CD4-positive, alpha-beta T cell treated with Interleukin-15 for 4 hours (primary cell): ENCODE measurements around the gene BOLL.
"Not testable (repeated sequence)": the region's sequence is repeated elsewhere in the genome, so short reads cannot be mapped to it uniquely, and the experiment has no call there.

Source experiments
- DNase-seq: peaks from one replicate; pipeline ENCODE4 v3.0.0-alpha.2; 2020; ENCODE audit warnings: low spot score

BOLL gene

GRCh38 chr2:197705912-197706838 lies 78.9 kb downstream of the BOLL start:
- DNase-seq: no peak

- DNase-seq: peak; percentile 93
Observed at GRCh38 chr2:197705121-197705911, 79.8 kb downstream of the BOLL start, which contains the start of gene MARS2. TSS of gene MARS2 (plus strand) at chr2:197705369. CDS start at chr2:197705406, 37 bp downstream.

- no peak for DNase-seq
Observed at GRCh38 chr2:197704434-197705120, 80.5 kb downstream of the BOLL start.

GRCh38 chr2:197700960-197701359 lies 84.2 kb downstream of the BOLL start:
- no peak for DNase-seq

GRCh38 chr2:197699724-197700123 lies 85.4 kb downstream of the BOLL start:
- not testable (repeated sequence) for DNase-seq

GRCh38 chr2:197696571-197696970 lies 88.5 kb downstream of the BOLL start:
- DNase-seq: not testable (repeated sequence)

- DNase-seq: not testable (repeated sequence)
Observed at GRCh38 chr2:197695971-197696370, 89.1 kb downstream of the BOLL start.

- DNase-seq: not testable (repeated sequence)
Observed at GRCh38 chr2:197695206-197695605, 89.9 kb downstream of the BOLL start.

GRCh38 chr2:197677483-197677882 lies 107.6 kb downstream of the BOLL start:
- no peak for DNase-seq

GRCh38 chr2:197677056-197677455 lies 108.1 kb downstream of the BOLL start:
- DNase-seq: no peak
